Raji (cell line): ENCODE results near the gene PAF1.

ENCODE experiments used
- POLR2A ChIP-seq: IDR thresholded peaks from 2 replicates; pipeline ENCODE4 v1.6.1; 2011; ENCODE audit warnings: low read depth, low read length, control low read depth; ENCODE audit not compliant: insufficient read depth

Gene PAF1

DNA sequence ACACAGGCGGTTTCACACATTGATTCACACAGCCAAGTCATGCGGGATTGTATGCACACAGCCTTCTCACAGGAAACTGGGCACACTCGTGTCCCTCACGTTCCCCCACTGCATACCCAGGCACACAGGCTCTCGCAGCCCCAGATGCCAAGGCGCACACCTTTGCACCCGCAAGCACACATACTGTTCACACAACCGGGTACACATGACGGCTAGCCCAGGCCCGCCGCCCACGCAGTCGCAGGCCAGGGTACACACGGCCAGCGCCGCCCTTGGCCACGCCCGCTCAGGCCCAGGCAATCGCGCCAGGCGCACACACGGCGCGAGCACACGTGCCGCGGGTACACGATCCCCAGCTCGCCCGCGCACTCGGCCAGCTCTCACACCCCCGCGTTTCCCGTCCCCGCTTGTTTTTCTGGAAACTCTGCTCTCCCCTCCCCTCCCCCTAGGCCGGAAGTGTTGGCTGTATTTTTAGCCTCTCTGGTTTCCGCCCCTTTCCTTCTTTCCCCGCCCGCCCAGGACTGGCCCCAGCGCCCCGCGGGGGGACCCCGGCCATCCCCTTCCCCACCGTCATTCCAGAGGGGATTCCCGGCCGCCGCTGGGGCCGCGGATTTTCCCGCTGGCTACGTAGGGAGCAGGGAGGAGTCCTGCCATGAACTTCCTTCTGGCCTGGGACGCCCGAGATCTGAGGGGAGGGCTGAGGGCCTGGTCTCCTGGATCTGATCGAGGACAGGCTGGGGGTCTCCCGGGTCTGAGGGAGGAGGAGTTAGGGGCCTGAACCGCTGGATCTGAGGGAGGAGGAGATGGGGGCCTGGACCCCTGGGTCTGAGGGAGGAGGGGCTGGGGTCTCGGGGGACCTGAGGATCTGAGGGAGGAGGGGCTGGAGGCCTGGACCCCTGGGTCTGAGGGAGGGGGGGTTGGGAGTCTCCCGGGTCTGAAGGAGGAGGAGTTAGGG, 11.7 kb upstream of the PAF1 start:
- peak; percentile 71 for TF ChIP-seq POLR2A

DNA sequence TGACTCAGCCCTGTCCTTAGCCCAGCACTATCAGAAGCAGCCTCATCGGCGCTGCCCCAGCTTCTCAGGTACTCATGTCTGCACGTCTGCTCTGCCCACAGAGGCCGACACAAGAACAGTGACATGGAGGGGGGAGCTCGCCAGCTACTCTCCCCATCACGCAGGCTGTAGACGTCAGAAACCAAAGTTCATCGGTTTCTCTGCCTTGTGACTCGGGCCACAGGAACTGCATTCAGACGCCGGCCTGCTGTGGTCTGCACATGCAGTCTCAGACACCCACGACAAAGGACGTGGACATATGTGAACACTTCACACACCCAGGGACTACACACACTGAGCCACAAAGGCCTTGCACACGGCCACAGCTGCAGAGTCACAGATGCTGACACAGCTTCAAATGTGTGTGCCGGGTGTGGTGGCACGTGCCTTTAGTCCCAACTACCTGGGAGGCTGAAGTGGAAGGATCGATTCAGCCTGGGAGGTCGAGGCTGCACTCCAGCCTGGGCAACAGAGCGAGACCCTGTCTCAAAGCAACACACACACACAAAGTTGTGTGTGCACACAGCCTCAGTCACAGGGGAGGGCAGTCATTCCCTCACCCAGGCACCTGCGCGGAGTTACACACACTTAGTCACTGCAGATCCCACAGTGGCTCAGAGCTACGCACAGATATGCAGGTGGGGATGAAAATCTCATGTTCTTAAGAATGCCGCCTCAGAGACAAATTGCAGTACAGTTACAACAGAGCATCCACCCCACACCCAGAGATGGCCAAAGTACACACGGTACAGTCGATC, 10.8 kb upstream of the PAF1 start:
- no peak for TF ChIP-seq POLR2A

GRCh38 chr19:39401070-39401548, 10.2 kb upstream of the PAF1 start:
- no peak for TF ChIP-seq POLR2A

DNA sequence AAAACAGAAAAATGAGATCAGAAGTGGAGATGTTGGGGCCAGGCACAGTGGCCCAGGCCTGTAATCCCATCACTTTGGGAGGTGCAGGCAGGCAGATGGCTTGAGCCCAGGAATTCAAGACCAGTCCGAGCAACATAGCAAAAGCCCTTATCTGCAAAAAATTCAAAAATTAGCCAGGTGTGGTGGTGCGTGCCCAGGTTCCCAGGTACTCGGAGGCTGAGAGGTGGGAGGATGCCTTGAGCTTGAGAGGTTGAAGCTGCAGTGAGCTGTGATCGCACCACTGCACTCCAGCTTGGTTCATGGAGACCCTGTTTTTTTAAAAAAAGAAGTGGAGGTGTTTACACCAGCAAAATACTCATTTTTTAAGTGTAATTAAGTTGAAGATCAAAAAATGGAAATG, 9.2 kb upstream of the PAF1 start:
- 0 out of 2 replicates have a peak, but pooled peaks have one; percentile 13 for TF ChIP-seq POLR2A

DNA sequence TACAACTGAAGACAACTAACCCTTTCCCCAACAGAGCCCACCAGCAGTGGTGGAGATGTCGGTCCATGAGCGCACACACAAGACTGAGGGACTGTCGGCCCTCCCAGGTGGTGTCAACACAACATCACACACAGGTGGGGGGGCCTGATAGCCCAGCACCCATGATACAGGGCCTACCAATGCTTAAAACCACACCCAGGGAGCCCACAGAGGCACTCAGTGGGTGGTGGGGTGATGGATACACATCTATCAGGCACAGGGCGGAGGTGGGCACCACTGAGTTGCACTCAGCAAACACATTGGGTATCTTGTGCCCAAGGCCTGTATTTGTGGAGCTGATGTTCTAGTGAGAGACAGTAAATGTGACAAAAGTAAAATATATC, 8.8 kb upstream of the PAF1 start:
- TF ChIP-seq POLR2A: no peak

- TF ChIP-seq POLR2A: no peak
Measured at GRCh38 chr19:39398297-39398864, 7.5 kb upstream of the PAF1 start.

DNA sequence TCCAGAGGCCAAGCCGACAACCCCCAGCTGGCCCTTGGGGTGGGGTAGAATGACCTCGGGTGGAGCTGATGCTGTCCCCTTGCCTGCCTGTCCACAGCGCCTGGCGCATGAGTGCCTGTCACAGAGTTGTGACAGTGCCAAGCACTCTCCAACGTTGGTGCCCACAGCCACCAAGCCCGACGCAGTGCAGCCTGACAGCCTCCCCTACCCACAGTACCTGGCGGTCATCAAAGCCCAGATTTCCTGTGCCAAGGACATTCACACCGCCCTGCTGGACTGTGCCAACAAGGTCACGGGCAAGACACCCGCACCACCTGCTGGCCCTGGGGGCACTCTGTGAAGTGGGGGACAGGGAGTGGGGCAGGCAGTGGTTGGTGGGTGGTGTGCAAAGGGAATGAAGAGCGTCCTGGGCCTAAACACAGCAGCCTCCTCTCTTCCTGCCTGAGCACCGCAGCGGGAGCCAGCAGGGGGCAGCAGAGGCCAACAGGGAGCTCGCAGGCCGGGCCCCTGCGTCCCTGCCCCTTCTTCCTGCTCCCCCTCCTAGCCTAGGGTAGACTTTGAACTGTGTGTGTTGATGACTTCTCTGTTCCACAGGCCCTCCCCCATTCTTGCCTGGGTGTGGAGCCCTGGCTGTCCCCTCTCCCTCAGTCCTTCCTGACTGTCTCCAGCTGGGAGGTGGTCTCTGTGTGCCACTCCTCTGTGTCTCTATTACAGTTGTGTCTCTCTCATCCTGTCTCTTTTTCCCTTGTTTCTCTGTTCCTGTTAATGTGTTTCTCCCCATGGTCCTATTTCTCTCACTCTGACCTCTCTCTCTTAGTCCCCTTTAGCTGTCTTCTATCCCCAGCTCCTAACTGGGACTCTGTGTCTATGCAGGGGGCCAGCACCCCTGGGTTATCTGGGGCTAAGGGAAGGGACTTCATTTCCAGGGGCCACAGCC, 6.7 kb upstream of the PAF1 start:
- peak; percentile 48; the same call in 1 of the 2 replicates for TF ChIP-seq POLR2A

GRCh38 chr19:39390451-39390750, 505 bp downstream of the PAF1 start:
- TF ChIP-seq POLR2A: no peak

GRCh38 chr19:39389631-39390414, 1.1 kb downstream of the PAF1 start:
- no peak for TF ChIP-seq POLR2A

GRCh38 chr19:39388657-39389056, 2.2 kb downstream of the PAF1 start:
- no peak for TF ChIP-seq POLR2A

- TF ChIP-seq POLR2A: no peak
Measured at GRCh38 chr19:39386557-39386956, 4.3 kb downstream of the PAF1 start.

DNA sequence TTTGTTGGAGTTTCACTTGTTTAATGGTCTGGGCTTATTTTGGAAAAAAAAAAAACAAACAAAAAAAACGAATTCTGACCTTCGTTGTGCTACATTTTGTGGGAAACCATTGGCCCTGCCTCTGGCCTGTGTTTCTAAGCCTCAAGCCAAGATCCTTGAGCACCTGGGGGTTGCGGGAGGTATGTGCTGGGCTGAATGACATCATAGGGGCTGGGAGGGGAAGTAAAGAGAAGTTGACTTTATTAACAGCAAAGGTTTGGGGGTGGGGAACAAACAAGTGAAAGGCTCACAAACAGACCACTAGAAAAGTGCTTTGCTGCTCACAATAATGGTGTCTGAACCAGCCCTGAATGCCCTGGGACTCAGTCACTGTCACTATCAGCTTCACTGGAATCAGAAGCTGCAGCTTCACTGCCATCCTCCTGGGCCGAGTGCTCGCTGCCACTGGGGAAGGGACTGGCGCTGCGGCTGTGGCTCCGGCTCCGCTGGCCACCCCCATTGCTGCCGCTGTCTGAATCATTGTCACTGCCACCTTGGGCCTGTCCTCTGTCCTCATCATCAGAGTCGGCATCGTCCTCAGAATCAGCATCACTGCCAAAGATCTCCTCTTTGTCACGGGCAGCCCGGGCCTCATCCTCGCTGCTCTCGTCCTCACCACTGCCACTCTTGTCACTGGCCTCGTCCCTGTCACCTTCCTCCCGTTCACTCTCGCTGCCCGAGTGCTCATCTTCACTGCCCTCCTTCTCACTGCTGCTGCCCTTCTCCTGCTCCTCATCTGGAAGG, 5.1 kb downstream of the PAF1 start:
- no peak for TF ChIP-seq POLR2A
